ENCODE data around the gene CLRN1.

CLRN1 gene

GRCh38 chr3:150975992-150976368 is 3.5 kb upstream of the CLRN1 start:
- no peak for DNase-seq (ENCODE audit: low read depth, low spot score)

- no peak for DNase-seq (ENCODE audit: low read depth, low spot score)
Observed at GRCh38 chr3:150975086-150975991, 2.8 kb upstream of the CLRN1 start.

- DNase-seq (ENCODE audit: low read depth, low spot score): peak; percentile 5
Observed at GRCh38 chr3:150970665-150971324, 1.7 kb downstream of the CLRN1 start.

GRCh38 chr3:150968341-150969035 is 4.0 kb downstream of the CLRN1 start:
- DNase-seq (ENCODE audit: low read depth, low spot score): no peak

GRCh38 chr3:150965436-150965835 is 7.1 kb downstream of the CLRN1 start:
- no peak for DNase-seq (ENCODE audit: low read depth, low spot score)

- DNase-seq (ENCODE audit: low read depth, low spot score): no peak
Observed at GRCh38 chr3:150961949-150962348, 10.6 kb downstream of the CLRN1 start.

- DNase-seq (ENCODE audit: low read depth, low spot score): no peak
Observed at GRCh38 chr3:150960708-150961684, 11.5 kb downstream of the CLRN1 start.

- DNase-seq (ENCODE audit: low read depth, low spot score): no peak
Observed at GRCh38 chr3:150958683-150959082, 13.8 kb downstream of the CLRN1 start.

- DNase-seq (ENCODE audit: low read depth, low spot score): no peak
Observed at GRCh38 chr3:150956376-150956775, 16.2 kb downstream of the CLRN1 start.

GRCh38 chr3:150951923-150952322 is 20.6 kb downstream of the CLRN1 start:
- DNase-seq (ENCODE audit: low read depth, low spot score): no peak

GRCh38 chr3:150945226-150946032 is 27.1 kb downstream of the CLRN1 start:
- DNase-seq (ENCODE audit: low read depth, low spot score): no peak

GRCh38 chr3:150942221-150942620 is 30.3 kb downstream of the CLRN1 start:
- DNase-seq (ENCODE audit: low read depth, low spot score): no peak

GRCh38 chr3:150936693-150937092 is 35.8 kb downstream of the CLRN1 start:
- DNase-seq (ENCODE audit: low read depth, low spot score): no peak

- DNase-seq (ENCODE audit: low read depth, low spot score): no peak
Observed at GRCh38 chr3:150933473-150933995, 39.0 kb downstream of the CLRN1 start.

GRCh38 chr3:150931745-150932144 is 40.8 kb downstream of the CLRN1 start:
- no peak for DNase-seq (ENCODE audit: low read depth, low spot score)

- DNase-seq (ENCODE audit: low read depth, low spot score): no peak
Observed at GRCh38 chr3:150930839-150931238, 41.7 kb downstream of the CLRN1 start.

- no peak for DNase-seq (ENCODE audit: low read depth, low spot score)
Observed at GRCh38 chr3:150928234-150928633, 44.3 kb downstream of the CLRN1 start.

- DNase-seq (ENCODE audit: low read depth, low spot score): no peak
Observed at GRCh38 chr3:150926328-150926727, 46.2 kb downstream of the CLRN1 start.

- no peak for DNase-seq (ENCODE audit: low read depth, low spot score)
Observed at GRCh38 chr3:150925751-150926201, 46.8 kb downstream of the CLRN1 start.

- DNase-seq (ENCODE audit: low read depth, low spot score): no peak
Observed at GRCh38 chr3:150922611-150923010, 49.9 kb downstream of the CLRN1 start.

Data from brain pericyte (primary cell).